CD14-positive monocyte (primary cell): Measurements from ENCODE around the gene SUSD1. TPM values are rescaled to one million over a fixed set of nuclear protein-coding genes. Genes with fewer than 3 reads are reported as not detected.

ENCODE experiments used
- DNase-seq, 3 donors: peaks; one replicate each; pipeline ENCODE4 v3.0.0-alpha.2; 2011 to 2022
- H2AFZ ChIP-seq: 2 replicates; pipeline ENCODE4 v1.6.0; 2012; ENCODE audit warnings: mild to moderate bottlenecking, low read depth, low read length, inconsistent platforms; ENCODE audit not compliant: insufficient read depth, poor library complexity, severe bottlenecking
- H3K27ac ChIP-seq, 2 donors: 1 replicate in 1 of 2; 2 replicates in 1 of 2; pipeline ENCODE4 v1.5.1; 2012 to 2013; ENCODE audit warnings: low read length in 2 of 2, control low read depth in 1 of 2, inconsistent platforms in 1 of 2, low read depth in 1 of 2, mild to moderate bottlenecking in 1 of 2
- H3K27me3 ChIP-seq, 2 donors: one replicate each; pipeline versions ENCODE4 v1.6.0 to v1.6.1; 2011 to 2013; ENCODE audit warnings: low read length in 2 of 2; ENCODE audit not compliant: control insufficient read depth in 2 of 2, insufficient read depth in 2 of 2
- H3K36me3 ChIP-seq, 2 donors: replicated peaks in 1 of 2; 1 replicate in 1 of 2; 2 replicates in 1 of 2; pipeline versions ENCODE4 v1.5.1 to v1.6.1; 2012 to 2013; ENCODE audit warnings: low read length in 2 of 2, control low read depth in 1 of 2, inconsistent platforms in 1 of 2, mild to moderate bottlenecking in 1 of 2; ENCODE audit not compliant: insufficient read depth in 2 of 2, control insufficient read depth in 1 of 2
- H3K4me1 ChIP-seq, 2 donors: 1 replicate in 1 of 2; 2 replicates in 1 of 2; pipeline versions ENCODE4 v1.5.1 to v1.6.1; 2012 to 2013; ENCODE audit warnings: low read length in 2 of 2, control low read depth in 1 of 2, inconsistent platforms in 1 of 2, mild to moderate bottlenecking in 1 of 2, moderate library complexity in 1 of 2; ENCODE audit not compliant: insufficient read depth in 2 of 2, control insufficient read depth in 1 of 2
- H3K4me2 ChIP-seq: replicated peaks from 2 replicates; pipeline ENCODE3; 2012; ENCODE audit warnings: low read length, moderate library complexity, mild to moderate bottlenecking; ENCODE audit not compliant: poor library complexity, severe bottlenecking; ENCODE audit errors: extremely low read depth
- H3K4me3 ChIP-seq, 3 experiments: fragments of 200-600 bp in 1 of 3; sonication (generic) in 1 of 3; replicated peaks in 1 of 3; 1 replicate in 2 of 3; 2 replicates in 1 of 3; pipeline ENCODE4 v1.5.1; 2011 to 2013; ENCODE audit warnings: low read length in 3 of 3, mild to moderate bottlenecking in 3 of 3, control low read depth in 2 of 3, low read depth in 2 of 3, inconsistent platforms in 1 of 3, moderate library complexity in 1 of 3
- H3K79me2 ChIP-seq: 2 replicates; pipeline ENCODE4 v1.6.0; 2012; ENCODE audit warnings: mild to moderate bottlenecking, control low read depth, inconsistent platforms, low read length, moderate library complexity; ENCODE audit not compliant: insufficient read depth
- H3K9ac ChIP-seq: 2 replicates; pipeline ENCODE4 v1.6.0; 2017; ENCODE audit warnings: low read length, mild to moderate bottlenecking; ENCODE audit not compliant: insufficient read depth, poor library complexity, severe bottlenecking
- H3K9me3 ChIP-seq, 2 donors: replicated peaks in 1 of 2; 1 replicate in 1 of 2; 2 replicates in 1 of 2; pipeline versions ENCODE4 v1.5.1 to v1.6.1; 2012 to 2013; ENCODE audit warnings: low read length in 2 of 2, control low read depth in 1 of 2; ENCODE audit not compliant: control insufficient read depth in 1 of 2, insufficient read depth in 1 of 2
- H4K20me1 ChIP-seq: 2 replicates; pipeline ENCODE4 v1.6.0; 2012; ENCODE audit warnings: mild to moderate bottlenecking, low read length, control low read depth, moderate library complexity; ENCODE audit not compliant: insufficient read depth
- H3K27ac Mint-ChIP-seq, 7 donors: one replicate each; pipeline ENCODE4 v1.8.0; 2020; ENCODE audit warnings: mild to moderate bottlenecking in 7 of 7, mixed read lengths in 7 of 7, moderate library complexity in 6 of 7, inconsistent platforms in 2 of 7
- H3K27me3 Mint-ChIP-seq, 3 donors: one replicate each; pipeline ENCODE4 v1.8.0; 2021 to 2022; ENCODE audit warnings: low read depth in 3 of 3, mild to moderate bottlenecking in 3 of 3, mixed read lengths in 3 of 3, moderate library complexity in 3 of 3, inconsistent platforms in 1 of 3
- H3K36me3 Mint-ChIP-seq, 2 donors: one replicate each; pipeline ENCODE4 v1.8.0; 2020; ENCODE audit warnings: mixed read lengths in 2 of 2, inconsistent platforms in 1 of 2, mild to moderate bottlenecking in 1 of 2
- H3K4me1 Mint-ChIP-seq: one replicate; pipeline ENCODE4 v1.8.0; 2020; ENCODE audit warnings: mild to moderate bottlenecking, mixed read lengths
- H3K4me3 Mint-ChIP-seq, 2 donors: one replicate each; pipeline ENCODE4 v1.8.0; 2020; ENCODE audit warnings: mild to moderate bottlenecking in 2 of 2, mixed read lengths in 2 of 2, moderate library complexity in 1 of 2
- H3K9me3 Mint-ChIP-seq, 7 donors: one replicate each; pipeline ENCODE4 v1.8.0; 2020 to 2022; ENCODE audit warnings: mixed read lengths in 7 of 7, mild to moderate bottlenecking in 6 of 7, moderate library complexity in 6 of 7, inconsistent platforms in 2 of 7
- WGBS: methylation state at CpG from one replicate; pipeline ENCODE4 v1.1.5; 2013; ENCODE audit warnings: missing lambda C conversion rate; ENCODE audit not compliant: insufficient coverage; 5-methylcytosine and 5-hydroxymethylcytosine counted together
- intact Hi-C, 2 donors: fragments of 100-400 bp; cut with micrococcal nuclease; formaldehyde crosslinking; loops; one replicate each; pipeline versions ENCODE4 v1.15.0 to v1.15.1; 2023
- polyA plus RNA-seq, 3 donors: library from polyadenylated mRNA; depleted of rRNA in 1 of 3; unstranded in 2 of 3; stranded (reverse) in 1 of 3; fragments of 300-500 nt in 2 of 3; fragments of >200 nt in 1 of 3; fragmentation: Illumina TruSeq in 2 of 3; gene quantifications; 1 replicate in 2 of 3; 2 replicates in 1 of 3; pipeline ENCODE4 v1.2.3, GENCODE V29; 2012 to 2021
- TF ChIP-seq, protein P1 (sequence below): fragments of 200-600 bp; IDR thresholded peaks from one replicate; pipeline ENCODE4 v1.8.0; 2022; ENCODE audit warnings: antibody characterized with exemption, mild to moderate bottlenecking

The SUSD1 gene
- polyA plus RNA-seq, 3 donors: 29.1 to 42.3 (median 30.9) TPM

DNA sequence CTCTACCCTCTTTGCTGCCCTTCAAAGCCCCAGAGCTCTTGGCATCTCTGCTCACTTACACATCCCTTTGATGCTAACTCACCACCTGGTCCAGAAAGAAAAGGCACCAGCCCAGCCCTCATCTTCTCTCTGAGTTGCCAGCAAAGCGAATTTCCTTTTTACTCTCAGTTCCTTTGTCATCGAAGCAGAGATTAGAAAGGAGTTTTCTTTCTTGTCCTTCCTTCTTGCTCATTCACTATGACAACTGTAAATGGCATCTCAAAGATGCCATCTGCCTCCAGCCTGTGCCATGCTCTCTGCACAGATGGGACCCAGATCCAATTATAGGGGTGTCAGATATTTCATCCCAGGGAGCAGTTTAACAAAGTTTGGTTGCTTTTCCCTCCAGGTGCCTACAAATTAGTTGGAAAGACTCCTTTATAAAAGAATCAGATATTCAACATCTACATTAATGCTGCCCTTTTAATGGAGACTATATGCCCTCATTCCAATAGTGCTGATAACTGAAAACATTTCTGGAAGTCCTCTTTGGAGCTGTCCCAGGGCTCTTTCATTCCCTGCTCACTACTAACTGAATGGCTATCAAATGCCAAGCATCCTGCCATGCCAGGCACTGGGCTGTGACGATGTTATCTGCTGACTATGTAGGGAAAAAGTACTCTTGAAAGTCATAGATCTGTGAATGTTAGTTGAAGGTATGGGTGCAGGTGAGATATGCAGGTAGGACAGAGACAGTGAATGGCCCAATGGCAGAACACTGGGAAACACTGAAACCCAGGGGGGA, 58.9 kb downstream of the SUSD1 start:
- no peak for DNase-seq
- H3K27ac Mint-ChIP-seq: peak overlapping the region in 3 of 7 donors; percentile 27 to 90 (median 79)
- Histone ChIP-seq H2AFZ (no peak overlapping the region), H3K4me1 (peaks cover 0 to 3% of the 10 kb centered on the region in 2 donors), H3K4me2 (no peak overlapping the region), H3K9me3 (no peaks in the 10 kb centered on the region), H3K79me2 (no peaks in the 10 kb centered on the region), H4K20me1 (peaks cover 5% of the 10 kb centered on the region), H3K27me3 (no peaks in the 10 kb centered on the region), H3K36me3 (peaks cover 71 to 92% of the 10 kb centered on the region in 2 donors), H3K27ac (no peak overlapping the region), H3K9ac (no peak overlapping the region), H3K4me3 (no peak overlapping the region)
- no peaks in the 10 kb centered on the region for H3K4me1 Mint-ChIP-seq
- H3K36me3 Mint-ChIP-seq: peaks cover 78 to 87% of the 10 kb centered on the region in 2 donors
- 100% methylated on average over 1 of the region's 3 CpGs for WGBS
- TF ChIP-seq, protein P1, sequence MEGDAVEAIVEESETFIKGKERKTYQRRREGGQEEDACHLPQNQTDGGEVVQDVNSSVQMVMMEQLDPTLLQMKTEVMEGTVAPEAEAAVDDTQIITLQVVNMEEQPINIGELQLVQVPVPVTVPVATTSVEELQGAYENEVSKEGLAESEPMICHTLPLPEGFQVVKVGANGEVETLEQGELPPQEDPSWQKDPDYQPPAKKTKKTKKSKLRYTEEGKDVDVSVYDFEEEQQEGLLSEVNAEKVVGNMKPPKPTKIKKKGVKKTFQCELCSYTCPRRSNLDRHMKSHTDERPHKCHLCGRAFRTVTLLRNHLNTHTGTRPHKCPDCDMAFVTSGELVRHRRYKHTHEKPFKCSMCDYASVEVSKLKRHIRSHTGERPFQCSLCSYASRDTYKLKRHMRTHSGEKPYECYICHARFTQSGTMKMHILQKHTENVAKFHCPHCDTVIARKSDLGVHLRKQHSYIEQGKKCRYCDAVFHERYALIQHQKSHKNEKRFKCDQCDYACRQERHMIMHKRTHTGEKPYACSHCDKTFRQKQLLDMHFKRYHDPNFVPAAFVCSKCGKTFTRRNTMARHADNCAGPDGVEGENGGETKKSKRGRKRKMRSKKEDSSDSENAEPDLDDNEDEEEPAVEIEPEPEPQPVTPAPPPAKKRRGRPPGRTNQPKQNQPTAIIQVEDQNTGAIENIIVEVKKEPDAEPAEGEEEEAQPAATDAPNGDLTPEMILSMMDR: no peak
- no peaks in the 10 kb centered on the region for H3K27me3 Mint-ChIP-seq
- intact Hi-C loops: no loop called here
- H3K4me3 Mint-ChIP-seq: no peak overlapping the region
- H3K9me3 Mint-ChIP-seq: no peaks in the 10 kb centered on the region

- peaks cover 6% of the 10 kb centered on the region for H3K4me1 Mint-ChIP-seq
- Histone ChIP-seq H2AFZ (no peak overlapping the region), H3K27ac (no peak overlapping the region), H4K20me1 (peaks cover 5% of the 10 kb centered on the region), H3K4me3 (no peak overlapping the region), H3K79me2 (no peaks in the 10 kb centered on the region), H3K4me1 (peaks cover 0 to 9% of the 10 kb centered on the region in 2 donors), H3K9me3 (no peaks in the 10 kb centered on the region), H3K27me3 (no peaks in the 10 kb centered on the region), H3K36me3 (peaks cover 76 to 92% of the 10 kb centered on the region in 2 donors), H3K4me2 (no peak overlapping the region), H3K9ac (no peak overlapping the region)
- H3K27ac Mint-ChIP-seq: no peak overlapping the region
- intact Hi-C loops: no loop called here
- no peak for DNase-seq
- no peak overlapping the region for H3K4me3 Mint-ChIP-seq
- H3K36me3 Mint-ChIP-seq: peaks cover 79 to 87% of the 10 kb centered on the region in 2 donors
- 50% methylated on average over 2 of the region's 3 CpGs for WGBS
- no peaks in the 10 kb centered on the region for H3K27me3 Mint-ChIP-seq
- H3K9me3 Mint-ChIP-seq: no peaks in the 10 kb centered on the region
- TF ChIP-seq, protein P1: no peak
Measured at GRCh38 chr9:112115109-112115508, 60.0 kb downstream of the SUSD1 start.
